Erythroblast (primary cell): ENCODE results near the gene ANP32A.

Source experiments
- GATA1 ChIP-seq: IDR thresholded peaks from 2 replicates; pipeline ENCODE4 v1.6.1; 2011; ENCODE audit warnings: low read depth, mild to moderate bottlenecking, control low read depth, low read length, moderate library complexity
- POLR2A ChIP-seq: IDR thresholded peaks from 2 replicates; pipeline ENCODE4 v1.6.1; 2011; ENCODE audit warnings: mild to moderate bottlenecking, low read length

DNA sequence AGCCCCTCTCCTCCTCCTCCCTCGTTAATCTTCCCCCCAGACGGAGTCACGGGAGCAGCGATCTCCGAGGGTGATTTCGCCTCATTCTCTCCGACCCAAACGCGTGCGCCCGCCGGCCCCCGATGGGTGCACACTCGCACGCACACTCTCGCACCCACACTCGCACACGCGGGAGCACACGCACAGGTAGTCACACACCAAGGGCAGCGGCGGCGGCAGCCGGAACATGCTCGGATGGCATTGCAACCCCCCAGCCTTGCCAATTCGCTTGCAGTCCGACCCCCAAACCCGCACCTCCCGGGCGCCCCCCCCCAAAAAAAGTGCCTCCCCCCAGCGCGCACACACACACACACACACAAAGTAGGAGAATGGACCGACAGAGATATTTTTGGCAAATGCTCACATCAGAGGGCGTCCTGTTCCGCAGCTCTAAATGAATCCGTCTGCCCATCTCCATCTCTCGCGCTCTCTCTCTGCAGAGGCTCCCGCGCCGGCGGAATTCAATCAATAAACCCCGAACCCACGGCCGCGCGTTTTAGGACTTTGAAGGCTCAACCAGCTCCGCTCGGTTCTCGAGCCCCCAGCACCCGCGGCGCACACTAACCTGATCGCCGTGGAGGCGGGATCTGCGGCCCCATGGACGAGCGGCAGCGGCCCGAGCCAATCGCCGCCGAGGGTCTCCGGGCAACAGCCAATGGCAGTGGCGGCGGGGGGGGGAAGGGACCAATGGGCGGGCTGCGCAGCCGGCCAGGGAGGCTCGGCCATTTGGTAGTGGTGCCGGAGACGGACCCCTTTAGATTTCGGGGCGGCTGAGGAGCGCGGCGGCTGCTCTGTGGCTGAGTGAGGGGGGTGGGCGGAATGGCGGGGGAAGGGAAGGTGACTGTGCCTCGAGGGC lies at the start of gene ANP32A:
- TF ChIP-seq POLR2A, result peak; percentile 52
- no peak for TF ChIP-seq GATA1
